CD14-positive monocyte (primary cell): ENCODE results near the gene CHRNB2. TPM values are rescaled to one million over a fixed set of nuclear protein-coding genes. Genes with fewer than 3 reads are reported as not detected.
A peak's percentile ranks its signal among the peaks of the same experiment; 100 is the strongest.

Experiments
- DNase-seq, 3 donors: peaks; one replicate each; pipeline ENCODE4 v3.0.0-alpha.2; 2011 to 2022
- H2AFZ ChIP-seq: 2 replicates; pipeline ENCODE4 v1.6.0; 2012; ENCODE audit warnings: mild to moderate bottlenecking, low read depth, low read length, inconsistent platforms; ENCODE audit not compliant: insufficient read depth, poor library complexity, severe bottlenecking
- H3K27ac ChIP-seq, 2 donors: 1 replicate in 1 of 2; 2 replicates in 1 of 2; pipeline ENCODE4 v1.5.1; 2012 to 2013; ENCODE audit warnings: low read length in 2 of 2, control low read depth in 1 of 2, inconsistent platforms in 1 of 2, low read depth in 1 of 2, mild to moderate bottlenecking in 1 of 2
- H3K27me3 ChIP-seq, 2 donors: one replicate each; pipeline versions ENCODE4 v1.6.0 to v1.6.1; 2011 to 2013; ENCODE audit warnings: low read length in 2 of 2; ENCODE audit not compliant: control insufficient read depth in 2 of 2, insufficient read depth in 2 of 2
- H3K36me3 ChIP-seq, 2 donors: replicated peaks in 1 of 2; 1 replicate in 1 of 2; 2 replicates in 1 of 2; pipeline versions ENCODE4 v1.5.1 to v1.6.1; 2012 to 2013; ENCODE audit warnings: low read length in 2 of 2, control low read depth in 1 of 2, inconsistent platforms in 1 of 2, mild to moderate bottlenecking in 1 of 2; ENCODE audit not compliant: insufficient read depth in 2 of 2, control insufficient read depth in 1 of 2
- H3K4me1 ChIP-seq, 2 donors: 1 replicate in 1 of 2; 2 replicates in 1 of 2; pipeline versions ENCODE4 v1.5.1 to v1.6.1; 2012 to 2013; ENCODE audit warnings: low read length in 2 of 2, control low read depth in 1 of 2, inconsistent platforms in 1 of 2, mild to moderate bottlenecking in 1 of 2, moderate library complexity in 1 of 2; ENCODE audit not compliant: insufficient read depth in 2 of 2, control insufficient read depth in 1 of 2
- H3K4me2 ChIP-seq: replicated peaks from 2 replicates; pipeline ENCODE3; 2012; ENCODE audit warnings: low read length, moderate library complexity, mild to moderate bottlenecking; ENCODE audit not compliant: poor library complexity, severe bottlenecking; ENCODE audit errors: extremely low read depth
- H3K4me3 ChIP-seq, 3 experiments: fragments of 200-600 bp in 1 of 3; sonication (generic) in 1 of 3; replicated peaks in 1 of 3; 1 replicate in 2 of 3; 2 replicates in 1 of 3; pipeline ENCODE4 v1.5.1; 2011 to 2013; ENCODE audit warnings: low read length in 3 of 3, mild to moderate bottlenecking in 3 of 3, control low read depth in 2 of 3, low read depth in 2 of 3, inconsistent platforms in 1 of 3, moderate library complexity in 1 of 3
- H3K79me2 ChIP-seq: 2 replicates; pipeline ENCODE4 v1.6.0; 2012; ENCODE audit warnings: mild to moderate bottlenecking, control low read depth, inconsistent platforms, low read length, moderate library complexity; ENCODE audit not compliant: insufficient read depth
- H3K9ac ChIP-seq: 2 replicates; pipeline ENCODE4 v1.6.0; 2017; ENCODE audit warnings: low read length, mild to moderate bottlenecking; ENCODE audit not compliant: insufficient read depth, poor library complexity, severe bottlenecking
- H3K9me3 ChIP-seq, 2 donors: replicated peaks in 1 of 2; 1 replicate in 1 of 2; 2 replicates in 1 of 2; pipeline versions ENCODE4 v1.5.1 to v1.6.1; 2012 to 2013; ENCODE audit warnings: low read length in 2 of 2, control low read depth in 1 of 2; ENCODE audit not compliant: control insufficient read depth in 1 of 2, insufficient read depth in 1 of 2
- H4K20me1 ChIP-seq: 2 replicates; pipeline ENCODE4 v1.6.0; 2012; ENCODE audit warnings: mild to moderate bottlenecking, low read length, control low read depth, moderate library complexity; ENCODE audit not compliant: insufficient read depth
- H3K27ac Mint-ChIP-seq, 7 donors: one replicate each; pipeline ENCODE4 v1.8.0; 2020; ENCODE audit warnings: mild to moderate bottlenecking in 7 of 7, mixed read lengths in 7 of 7, moderate library complexity in 6 of 7, inconsistent platforms in 2 of 7
- H3K27me3 Mint-ChIP-seq, 3 donors: one replicate each; pipeline ENCODE4 v1.8.0; 2021 to 2022; ENCODE audit warnings: low read depth in 3 of 3, mild to moderate bottlenecking in 3 of 3, mixed read lengths in 3 of 3, moderate library complexity in 3 of 3, inconsistent platforms in 1 of 3
- H3K36me3 Mint-ChIP-seq, 2 donors: one replicate each; pipeline ENCODE4 v1.8.0; 2020; ENCODE audit warnings: mixed read lengths in 2 of 2, inconsistent platforms in 1 of 2, mild to moderate bottlenecking in 1 of 2
- H3K4me1 Mint-ChIP-seq: one replicate; pipeline ENCODE4 v1.8.0; 2020; ENCODE audit warnings: mild to moderate bottlenecking, mixed read lengths
- H3K4me3 Mint-ChIP-seq, 2 donors: one replicate each; pipeline ENCODE4 v1.8.0; 2020; ENCODE audit warnings: mild to moderate bottlenecking in 2 of 2, mixed read lengths in 2 of 2, moderate library complexity in 1 of 2
- H3K9me3 Mint-ChIP-seq, 7 donors: one replicate each; pipeline ENCODE4 v1.8.0; 2020 to 2022; ENCODE audit warnings: mixed read lengths in 7 of 7, mild to moderate bottlenecking in 6 of 7, moderate library complexity in 6 of 7, inconsistent platforms in 2 of 7
- WGBS: methylation state at CpG from one replicate; pipeline ENCODE4 v1.1.5; 2013; ENCODE audit warnings: missing lambda C conversion rate; ENCODE audit not compliant: insufficient coverage; 5-methylcytosine and 5-hydroxymethylcytosine counted together
- intact Hi-C, 2 donors: fragments of 100-400 bp; cut with micrococcal nuclease; formaldehyde crosslinking; loops; one replicate each; pipeline versions ENCODE4 v1.15.0 to v1.15.1; 2023
- polyA plus RNA-seq, 3 donors: library from polyadenylated mRNA; depleted of rRNA in 1 of 3; unstranded in 2 of 3; stranded (reverse) in 1 of 3; fragments of 300-500 nt in 2 of 3; fragments of >200 nt in 1 of 3; fragmentation: Illumina TruSeq in 2 of 3; gene quantifications; 1 replicate in 2 of 3; 2 replicates in 1 of 3; pipeline ENCODE4 v1.2.3, GENCODE V29; 2012 to 2021
- TF ChIP-seq, protein P1 (sequence below): fragments of 200-600 bp; IDR thresholded peaks from one replicate; pipeline ENCODE4 v1.8.0; 2022; ENCODE audit warnings: antibody characterized with exemption, mild to moderate bottlenecking

The CHRNB2 gene
- polyA plus RNA-seq, 3 donors: 0.05 TPM; not detected in 2

DNA sequence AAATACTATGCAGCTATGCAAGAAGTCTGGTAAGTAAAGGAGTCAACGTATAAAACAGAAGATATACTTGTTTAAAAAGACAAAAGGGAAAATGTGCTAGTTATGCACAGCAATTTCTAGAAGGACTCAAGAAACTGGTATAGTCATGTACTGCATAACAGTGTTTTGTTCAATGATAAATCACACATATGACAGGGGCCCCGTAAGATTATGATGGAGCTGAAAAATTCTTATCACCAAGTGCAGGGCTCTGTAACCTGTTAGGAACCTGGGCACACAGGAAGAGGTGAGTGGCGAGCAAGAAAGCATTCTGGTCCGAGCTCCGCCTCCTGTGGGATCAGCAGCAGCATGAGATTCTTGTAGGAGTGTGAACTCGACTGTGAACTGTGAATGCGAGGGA lies 27.2 kb downstream of the CHRNB2 start:
- Mint-ChIP-seq H3K27ac (peak overlapping the region in 2 of 7 donors; percentile 50 to 52), H3K9me3 (no peaks in the 10 kb centered on the region), H3K36me3 (peaks cover 85 to 95% of the 10 kb centered on the region in 2 donors), H3K4me3 (no peak overlapping the region), H3K27me3 (peaks cover 0 to 2% (median 0%) of the 10 kb centered on the region in 3 donors), H3K4me1 (no peaks in the 10 kb centered on the region)
- Histone ChIP-seq H3K9ac (no peak overlapping the region), H4K20me1 (peaks cover 99% of the 10 kb centered on the region), H3K79me2 (peaks cover 35% of the 10 kb centered on the region), H3K27ac (no peak overlapping the region), H3K4me3 (no peak overlapping the region), H2AFZ (no peak overlapping the region), H3K36me3 (peaks cover 98 to 100% of the 10 kb centered on the region in 2 donors), H3K4me1 (no peaks in the 10 kb centered on the region), H3K9me3 (no peaks in the 10 kb centered on the region), H3K27me3 (no peaks in the 10 kb centered on the region), H3K4me2 (no peak overlapping the region)
- intact Hi-C loops: no loop called here
- no peak for DNase-seq
- TF ChIP-seq, protein P1, sequence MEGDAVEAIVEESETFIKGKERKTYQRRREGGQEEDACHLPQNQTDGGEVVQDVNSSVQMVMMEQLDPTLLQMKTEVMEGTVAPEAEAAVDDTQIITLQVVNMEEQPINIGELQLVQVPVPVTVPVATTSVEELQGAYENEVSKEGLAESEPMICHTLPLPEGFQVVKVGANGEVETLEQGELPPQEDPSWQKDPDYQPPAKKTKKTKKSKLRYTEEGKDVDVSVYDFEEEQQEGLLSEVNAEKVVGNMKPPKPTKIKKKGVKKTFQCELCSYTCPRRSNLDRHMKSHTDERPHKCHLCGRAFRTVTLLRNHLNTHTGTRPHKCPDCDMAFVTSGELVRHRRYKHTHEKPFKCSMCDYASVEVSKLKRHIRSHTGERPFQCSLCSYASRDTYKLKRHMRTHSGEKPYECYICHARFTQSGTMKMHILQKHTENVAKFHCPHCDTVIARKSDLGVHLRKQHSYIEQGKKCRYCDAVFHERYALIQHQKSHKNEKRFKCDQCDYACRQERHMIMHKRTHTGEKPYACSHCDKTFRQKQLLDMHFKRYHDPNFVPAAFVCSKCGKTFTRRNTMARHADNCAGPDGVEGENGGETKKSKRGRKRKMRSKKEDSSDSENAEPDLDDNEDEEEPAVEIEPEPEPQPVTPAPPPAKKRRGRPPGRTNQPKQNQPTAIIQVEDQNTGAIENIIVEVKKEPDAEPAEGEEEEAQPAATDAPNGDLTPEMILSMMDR: no peak
- no CpG with 5 or more reads among the region's 7 CpGs for WGBS

DNA sequence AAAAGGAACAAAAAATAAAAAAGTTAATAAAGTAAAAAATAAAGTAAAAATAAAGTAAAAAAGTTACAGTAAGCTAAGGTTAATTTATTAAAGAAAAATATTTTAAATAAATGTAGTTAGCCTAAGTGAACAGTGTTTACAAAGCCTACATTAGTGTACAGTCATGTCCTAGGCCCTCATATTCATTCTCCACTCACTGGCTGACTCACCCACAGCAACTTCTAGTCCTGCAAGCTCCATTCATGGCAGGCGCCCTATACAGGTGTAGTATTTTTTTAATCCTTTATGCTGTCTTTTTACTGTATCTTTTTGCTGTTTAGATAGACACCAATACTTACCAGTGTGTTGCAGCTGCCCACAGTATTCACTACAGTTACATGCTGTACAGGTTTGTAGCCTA lies 28.0 kb downstream of the CHRNB2 start:
- TF ChIP-seq, protein P1: no peak
- Histone ChIP-seq H2AFZ (no peak overlapping the region), H3K27ac (no peak overlapping the region), H3K9me3 (no peaks in the 10 kb centered on the region), H3K79me2 (peaks cover 40% of the 10 kb centered on the region), H3K27me3 (no peaks in the 10 kb centered on the region), H3K4me1 (no peaks in the 10 kb centered on the region), H3K4me3 (no peak overlapping the region), H3K4me2 (no peak overlapping the region), H3K9ac (no peak overlapping the region), H3K36me3 (peaks cover 97 to 99% of the 10 kb centered on the region in 2 donors), H4K20me1 (peaks cover 99% of the 10 kb centered on the region)
- Mint-ChIP-seq H3K9me3 (no peaks in the 10 kb centered on the region), H3K27ac (no peak overlapping the region), H3K27me3 (peaks cover 0 to 2% (median 0%) of the 10 kb centered on the region in 3 donors), H3K36me3 (peaks cover 82 to 95% of the 10 kb centered on the region in 2 donors), H3K4me1 (no peaks in the 10 kb centered on the region), H3K4me3 (no peak overlapping the region)
- no peak for DNase-seq
- WGBS: no CpG with 5 or more reads among the region's 1 CpG
- intact Hi-C loops: no loop called here
